ENCODE results near the gene B4GALT6.
"Not testable (repeated sequence)": the region's sequence is repeated elsewhere in the genome, so short reads cannot be mapped to it uniquely, and the experiment has no call there.

Gene B4GALT6

GRCh38 chr18:31684279-31685096 lies at the start of gene B4GALT6:
Gene B4GALT6 (minus strand): TSS chr18:31684581. CDS start chr18:31684426, 155 bp downstream.
- DNase-seq (ENCODE audit: low spot score) = no peak

GRCh38 chr18:31731628-31732027 lies 47.2 kb upstream of the B4GALT6 start:
- DNase-seq (ENCODE audit: low spot score) = no peak

GRCh38 chr18:31729196-31729595 lies 44.8 kb upstream of the B4GALT6 start:
- DNase-seq (ENCODE audit: low spot score) = not testable (repeated sequence)

GRCh38 chr18:31723990-31724711 lies 39.8 kb upstream of the B4GALT6 start:
- no peak for DNase-seq (ENCODE audit: low spot score)

- no peak for DNase-seq (ENCODE audit: low spot score)
Observed at GRCh38 chr18:31723639-31723989, 39.2 kb upstream of the B4GALT6 start.

- peak; percentile 73 for DNase-seq (ENCODE audit: low spot score)
Observed at GRCh38 chr18:31722369-31722957, 38.1 kb upstream of the B4GALT6 start.

GRCh38 chr18:31721601-31722000 lies 37.2 kb upstream of the B4GALT6 start:
- DNase-seq (ENCODE audit: low spot score) = no peak

- DNase-seq (ENCODE audit: low spot score) = no peak
Observed at GRCh38 chr18:31720867-31721266, 36.5 kb upstream of the B4GALT6 start.

GRCh38 chr18:31719363-31720006 lies 35.1 kb upstream of the B4GALT6 start:
- no peak for DNase-seq (ENCODE audit: low spot score)

GRCh38 chr18:31718386-31718785 lies 34.0 kb upstream of the B4GALT6 start:
- DNase-seq (ENCODE audit: low spot score) = no peak

GRCh38 chr18:31716362-31716761 lies 32.0 kb upstream of the B4GALT6 start:
- no peak for DNase-seq (ENCODE audit: low spot score)

- peak; percentile 18 for DNase-seq (ENCODE audit: low spot score)
Observed at GRCh38 chr18:31711365-31712172, 27.2 kb upstream of the B4GALT6 start.

GRCh38 chr18:31710826-31711225 lies 26.4 kb upstream of the B4GALT6 start:
- DNase-seq (ENCODE audit: low spot score) = no peak

- no peak for DNase-seq (ENCODE audit: low spot score)
Observed at GRCh38 chr18:31707815-31708214, 23.4 kb upstream of the B4GALT6 start.

GRCh38 chr18:31702449-31702848 lies 18.1 kb upstream of the B4GALT6 start:
- no peak for DNase-seq (ENCODE audit: low spot score)

- DNase-seq (ENCODE audit: low spot score) = no peak
Observed at GRCh38 chr18:31701744-31702143, 17.4 kb upstream of the B4GALT6 start.

- no peak for DNase-seq (ENCODE audit: low spot score)
Observed at GRCh38 chr18:31700990-31701389, 16.6 kb upstream of the B4GALT6 start.

GRCh38 chr18:31697351-31698298 lies 13.2 kb upstream of the B4GALT6 start:
- no peak for DNase-seq (ENCODE audit: low spot score)

GRCh38 chr18:31695989-31696388 lies 11.6 kb upstream of the B4GALT6 start:
- DNase-seq (ENCODE audit: low spot score) = no peak

- no peak for DNase-seq (ENCODE audit: low spot score)
Observed at GRCh38 chr18:31694297-31694696, 9.9 kb upstream of the B4GALT6 start.

GRCh38 chr18:31688606-31689005 lies 4.2 kb upstream of the B4GALT6 start:
- DNase-seq (ENCODE audit: low spot score) = no peak

All from hematopoietic multipotent progenitor cell treated with erythropoietin and hydrocortisone succinate and interleukin-3 and kit ligand, for 15 days (in vitro differentiated cells).